Subcutaneous adipose tissue (tissue), 4 donors: ENCODE measurements around the gene FEZ2. TPM values are rescaled to one million over a fixed set of nuclear protein-coding genes. Genes with fewer than 3 reads are reported as not detected.

Experiments used
- total RNA-seq, 4 donors: library from RNA; depleted of rRNA; stranded (reverse); fragments of >200 nt; gene quantifications; one replicate each; pipeline ENCODE4 v1.1.0, GENCODE V29; 2016
- TF ChIP-seq, protein P1 (sequence below): fragments of 450-650 bp; IDR thresholded peaks from one replicate; pipeline ENCODE4 v1.5.1; 2016; ENCODE audit warnings: low read depth, mild to moderate bottlenecking, control low read depth, antibody characterized with exemption, moderate library complexity

The FEZ2 gene
- total RNA-seq, 4 donors from 2014 or later: 55.8 to 95.7 (median 65.5) TPM

DNA sequence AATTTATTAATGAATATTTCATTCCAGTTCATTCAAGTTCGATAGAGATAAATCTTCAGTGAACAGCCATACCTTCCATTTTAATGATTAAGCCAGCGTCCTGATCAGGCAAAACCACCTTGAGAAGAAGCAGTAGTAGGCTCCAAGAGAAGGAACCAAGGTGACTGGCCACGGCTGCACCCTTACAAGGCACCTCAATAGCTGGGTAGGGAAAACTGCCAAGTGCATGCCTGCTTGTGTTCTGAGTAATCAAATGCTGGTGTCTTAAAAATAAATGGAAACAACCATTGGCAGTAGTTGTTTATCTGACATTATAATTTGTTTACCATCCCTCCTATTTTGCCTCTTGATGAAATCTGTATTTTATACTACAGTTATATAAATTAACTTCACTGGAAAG lies 10.0 kb upstream of the FEZ2 start:
- TF ChIP-seq, protein P1, sequence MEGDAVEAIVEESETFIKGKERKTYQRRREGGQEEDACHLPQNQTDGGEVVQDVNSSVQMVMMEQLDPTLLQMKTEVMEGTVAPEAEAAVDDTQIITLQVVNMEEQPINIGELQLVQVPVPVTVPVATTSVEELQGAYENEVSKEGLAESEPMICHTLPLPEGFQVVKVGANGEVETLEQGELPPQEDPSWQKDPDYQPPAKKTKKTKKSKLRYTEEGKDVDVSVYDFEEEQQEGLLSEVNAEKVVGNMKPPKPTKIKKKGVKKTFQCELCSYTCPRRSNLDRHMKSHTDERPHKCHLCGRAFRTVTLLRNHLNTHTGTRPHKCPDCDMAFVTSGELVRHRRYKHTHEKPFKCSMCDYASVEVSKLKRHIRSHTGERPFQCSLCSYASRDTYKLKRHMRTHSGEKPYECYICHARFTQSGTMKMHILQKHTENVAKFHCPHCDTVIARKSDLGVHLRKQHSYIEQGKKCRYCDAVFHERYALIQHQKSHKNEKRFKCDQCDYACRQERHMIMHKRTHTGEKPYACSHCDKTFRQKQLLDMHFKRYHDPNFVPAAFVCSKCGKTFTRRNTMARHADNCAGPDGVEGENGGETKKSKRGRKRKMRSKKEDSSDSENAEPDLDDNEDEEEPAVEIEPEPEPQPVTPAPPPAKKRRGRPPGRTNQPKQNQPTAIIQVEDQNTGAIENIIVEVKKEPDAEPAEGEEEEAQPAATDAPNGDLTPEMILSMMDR: no peak

DNA sequence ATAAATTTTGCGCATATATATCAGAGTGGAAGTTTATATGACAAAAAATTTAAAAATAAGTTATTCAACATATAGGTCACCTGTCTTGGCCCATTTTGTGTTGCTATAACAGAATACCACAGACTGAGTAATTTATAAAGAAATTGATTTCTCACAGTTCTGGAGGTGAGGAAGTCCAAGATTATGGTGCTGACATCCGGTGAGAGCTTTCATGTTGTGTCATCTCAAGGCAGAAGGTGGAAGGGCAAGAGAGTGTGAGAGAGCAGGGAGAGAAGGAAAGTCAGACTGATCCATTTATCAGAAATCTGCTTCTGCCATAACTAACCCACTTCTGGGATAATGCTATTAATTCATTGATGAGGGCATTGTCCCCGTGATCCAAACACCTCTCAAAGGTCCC lies 9.0 kb upstream of the FEZ2 start:
- TF ChIP-seq, protein P1: no peak

DNA sequence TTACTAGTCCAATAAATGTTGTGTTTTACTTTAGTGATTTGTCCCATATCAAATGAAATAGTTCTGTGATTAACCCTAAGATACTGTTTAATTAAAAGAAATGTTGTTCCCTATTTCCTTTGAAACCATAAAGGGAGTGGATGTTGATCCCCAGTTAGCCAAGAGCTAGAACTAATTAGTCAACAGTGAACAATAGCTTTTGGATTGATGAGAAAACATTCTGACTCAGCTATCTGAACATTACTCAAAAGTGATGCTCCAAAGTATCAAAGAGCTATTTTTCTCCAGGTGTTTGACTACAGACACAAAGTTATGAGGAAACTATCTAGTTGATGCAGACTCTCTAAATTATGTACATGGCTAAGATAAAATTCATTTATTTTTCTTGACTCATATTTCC lies 7.3 kb upstream of the FEZ2 start:
- TF ChIP-seq, protein P1: no peak

DNA sequence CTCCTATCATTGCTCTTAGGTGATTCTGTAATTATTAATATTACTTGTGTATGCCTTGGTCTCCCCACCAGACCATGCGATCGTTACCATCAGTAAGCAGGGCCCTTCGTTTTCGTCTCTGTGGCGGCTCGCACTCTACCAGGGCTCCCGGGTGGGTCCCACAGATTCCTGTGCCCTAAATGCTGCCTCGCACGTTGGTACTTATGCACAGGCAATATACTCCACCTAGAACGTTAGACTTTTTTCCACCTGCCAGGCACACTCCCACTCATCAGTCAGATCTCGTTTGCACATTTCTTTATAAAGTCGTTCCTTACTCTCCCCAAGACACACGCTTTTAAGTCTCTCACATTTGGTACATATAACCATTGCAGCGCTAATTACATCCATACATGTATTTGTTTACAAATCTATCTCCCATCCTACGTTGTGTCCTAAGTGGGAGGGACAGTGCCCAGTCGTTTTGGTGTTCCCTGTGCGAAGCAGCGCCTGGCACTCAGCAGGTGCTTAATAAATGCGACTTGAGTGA lies 901 bp downstream of the FEZ2 start:
- TF ChIP-seq, protein P1: no peak

DNA sequence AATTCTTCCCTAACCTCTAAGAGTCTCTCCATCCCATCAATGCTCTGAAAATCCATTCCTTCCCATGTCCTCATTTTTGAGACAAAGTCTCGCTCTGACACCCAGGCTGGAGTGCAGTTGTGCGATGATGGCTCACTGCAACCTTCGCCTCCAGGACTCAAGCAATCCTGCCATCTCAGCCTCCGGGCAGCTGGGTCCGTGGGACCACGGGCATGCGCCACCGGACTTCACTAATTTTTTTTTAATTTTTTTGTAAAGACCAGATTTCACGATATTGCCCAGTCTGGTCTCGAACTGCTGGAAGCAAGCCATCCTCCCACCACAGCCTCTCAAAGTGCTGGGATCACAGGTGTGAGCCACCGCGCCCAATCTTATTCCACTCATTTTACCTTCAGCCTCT lies 1.6 kb downstream of the FEZ2 start:
- TF ChIP-seq, protein P1: no peak

DNA sequence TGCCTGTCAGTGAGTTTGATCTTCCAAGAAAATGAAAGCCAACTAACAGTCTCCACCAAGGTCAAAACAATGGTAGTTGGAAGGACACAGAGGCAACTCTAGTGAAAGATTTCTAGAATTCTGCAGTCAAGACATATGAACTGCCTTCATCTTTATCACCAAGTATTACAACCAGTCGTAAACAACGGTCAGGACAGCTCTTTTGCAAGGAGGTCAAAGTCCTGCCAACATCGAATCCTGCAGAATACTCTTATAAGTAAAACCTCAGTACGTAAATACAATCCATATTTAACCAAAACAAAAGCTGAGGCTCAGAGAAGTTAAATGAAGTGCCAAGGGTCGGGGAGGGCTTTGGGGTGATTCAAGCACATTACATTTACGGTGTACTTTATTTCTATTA lies 3.1 kb downstream of the FEZ2 start:
- TF ChIP-seq, protein P1: no peak

DNA sequence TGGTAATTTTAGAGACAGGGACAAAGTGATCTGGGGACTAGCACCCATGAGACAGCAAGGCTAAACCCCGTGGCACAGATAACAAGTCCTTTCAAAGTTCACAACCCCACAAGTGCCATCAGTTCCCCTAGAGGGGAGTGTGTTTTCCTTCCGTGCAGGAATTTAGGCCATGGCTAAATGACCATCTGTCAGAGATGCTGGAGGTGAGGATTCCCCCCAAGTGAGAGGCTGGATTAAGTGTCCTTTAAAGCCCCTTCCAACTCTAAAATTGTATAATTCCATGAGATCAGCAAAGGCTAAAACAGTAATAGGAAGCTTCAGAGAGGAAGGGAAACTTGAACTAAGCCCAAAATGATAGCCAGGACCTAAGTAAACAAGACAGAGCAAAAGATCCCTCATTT lies 8.7 kb downstream of the FEZ2 start:
- TF ChIP-seq, protein P1: no peak
